Measurements from ENCODE around the gene SPPL2B. TPM values are rescaled to one million over a fixed set of nuclear protein-coding genes. Genes with fewer than 3 reads are reported as not detected.

The SPPL2B gene
- total and polyA plus RNA-seq, 4 donors: 9.5 to 34.6 (median 21.4) TPM

- Histone ChIP-seq H3K4me1 (ENCODE audit: control insufficient read depth in 4 of 4, insufficient read depth in 4 of 4, low read length in 3 of 4) (peaks cover 16 to 32% (median 25%) of the 10 kb centered on the region in 4 donors), H3K27me3 (ENCODE audit: control insufficient read depth in 4 of 4, insufficient read depth in 4 of 4, low read length in 3 of 4) (no peaks in the 10 kb centered on the region), H3K27ac (ENCODE audit: low read depth in 1 of 2, low read length in 2 of 2) (no peak overlapping the region), H3K9me3 (ENCODE audit: control insufficient read depth in 4 of 4, low read length in 3 of 4) (no peaks in the 10 kb centered on the region), H3K36me3 (ENCODE audit: control insufficient read depth in 4 of 4, insufficient read depth in 3 of 4, low read depth in 1 of 4, low read length in 3 of 4) (no peaks in the 10 kb centered on the region), H3K9ac (ENCODE audit: low read depth in 1 of 2, low read length in 2 of 2) (no peak overlapping the region), H3K4me3 (ENCODE audit: low read depth in 1 of 3, low read length in 3 of 3) (no peak overlapping the region)
- TF ChIP-seq TAF1 (conservative IDR thresholded peaks at IDR 0.05) (no peak), HNF4G (IDR thresholded peaks at IDR 0.05) (no peak), GABPA (IDR thresholded peaks at IDR 0.05 in 1 of 2, conservative IDR thresholded peaks at IDR 0.05 in 1 of 2) (no peak), SP1 (IDR thresholded peaks at IDR 0.05) (no peak), RXRA (IDR thresholded peaks at IDR 0.05) (no peak)
- 78% methylated on average over 17 of the region's 17 CpGs for WGBS
- no peak for DNase-seq (ENCODE audit: low spot score)
Measured at GRCh38 chr19:2332341-2333026, 4.0 kb downstream of the SPPL2B start.

GRCh38 chr19:2333027-2333806, 4.7 kb downstream of the SPPL2B start:
- DNase-seq (ENCODE audit: low spot score): no peak
- no peaks in the 10 kb centered on the region for H3K9me3 ChIP-seq (ENCODE audit: control insufficient read depth in 4 of 4, low read length in 3 of 4)
- no peak overlapping the region for H3K9ac ChIP-seq (ENCODE audit: low read depth in 1 of 2, low read length in 2 of 2)
- no peak overlapping the region for H3K27ac ChIP-seq (ENCODE audit: low read depth in 1 of 2, low read length in 2 of 2)
- TF ChIP-seq ZBTB33 (IDR thresholded peaks at IDR 0.05): no peak
- TF ChIP-seq RXRA (IDR thresholded peaks at IDR 0.05): no peak
- no peak for TF ChIP-seq EGR1 (IDR thresholded peaks at IDR 0.05; ENCODE audit: low read depth in 2 of 2)
- no peak for TF ChIP-seq ATF3 (IDR thresholded peaks at IDR 0.05)
- no peak for TF ChIP-seq FOXA2 (IDR thresholded peaks at IDR 0.05)
- TF ChIP-seq GABPA (IDR thresholded peaks at IDR 0.05 in 1 of 2, conservative IDR thresholded peaks at IDR 0.05 in 1 of 2): no peak
- 77% methylated on average over 27 of the region's 27 CpGs for WGBS
- H3K4me3 ChIP-seq (ENCODE audit: low read depth in 1 of 3, low read length in 3 of 3): no peak overlapping the region
- H3K36me3 ChIP-seq (ENCODE audit: control insufficient read depth in 4 of 4, insufficient read depth in 3 of 4, low read depth in 1 of 4, low read length in 3 of 4): peaks cover 0 to 2% (median 0%) of the 10 kb centered on the region in 4 donors
- no peaks in the 10 kb centered on the region for H3K27me3 ChIP-seq (ENCODE audit: control insufficient read depth in 4 of 4, insufficient read depth in 4 of 4, low read length in 3 of 4)
- H3K4me1 ChIP-seq (ENCODE audit: control insufficient read depth in 4 of 4, insufficient read depth in 4 of 4, low read length in 3 of 4): peaks cover 14 to 28% (median 21%) of the 10 kb centered on the region in 4 donors

- Histone ChIP-seq H3K36me3 (ENCODE audit: control insufficient read depth in 4 of 4, insufficient read depth in 3 of 4, low read depth in 1 of 4, low read length in 3 of 4) (peaks cover 0 to 3% (median under 1%) of the 10 kb centered on the region in 4 donors), H3K27me3 (ENCODE audit: control insufficient read depth in 4 of 4, insufficient read depth in 4 of 4, low read length in 3 of 4) (no peaks in the 10 kb centered on the region), H3K27ac (ENCODE audit: low read depth in 1 of 2, low read length in 2 of 2) (no peak overlapping the region), H3K4me1 (ENCODE audit: control insufficient read depth in 4 of 4, insufficient read depth in 4 of 4, low read length in 3 of 4) (peaks cover 14 to 28% (median 21%) of the 10 kb centered on the region in 4 donors), H3K9me3 (ENCODE audit: control insufficient read depth in 4 of 4, low read length in 3 of 4) (no peaks in the 10 kb centered on the region), H3K4me3 (ENCODE audit: low read depth in 1 of 3, low read length in 3 of 3) (no peak overlapping the region), H3K9ac (ENCODE audit: low read depth in 1 of 2, low read length in 2 of 2) (no peak overlapping the region)
- TF ChIP-seq HNF4G (IDR thresholded peaks at IDR 0.05) (no peak), EGR1 (IDR thresholded peaks at IDR 0.05; ENCODE audit: low read depth in 2 of 2) (no peak)
- 71% methylated on average over 11 of the region's 11 CpGs for WGBS
- DNase-seq (ENCODE audit: low spot score): no peak
Measured at GRCh38 chr19:2333807-2334211, 5.3 kb downstream of the SPPL2B start.

Measured in liver (tissue), 9 donors.